ENCODE data around the gene FTL. TPM values are rescaled to one million over a fixed set of nuclear protein-coding genes. Genes with fewer than 3 reads are reported as not detected.
A peak's percentile ranks its signal among the peaks of the same experiment; 100 is the strongest.
"Not testable (repeated sequence)": the region's sequence is repeated elsewhere in the genome, so short reads cannot be mapped to it uniquely, and the experiment has no call there.

FTL gene
- total RNA-seq, 1 experiment from 2014 or later = 2,963 TPM

DNA sequence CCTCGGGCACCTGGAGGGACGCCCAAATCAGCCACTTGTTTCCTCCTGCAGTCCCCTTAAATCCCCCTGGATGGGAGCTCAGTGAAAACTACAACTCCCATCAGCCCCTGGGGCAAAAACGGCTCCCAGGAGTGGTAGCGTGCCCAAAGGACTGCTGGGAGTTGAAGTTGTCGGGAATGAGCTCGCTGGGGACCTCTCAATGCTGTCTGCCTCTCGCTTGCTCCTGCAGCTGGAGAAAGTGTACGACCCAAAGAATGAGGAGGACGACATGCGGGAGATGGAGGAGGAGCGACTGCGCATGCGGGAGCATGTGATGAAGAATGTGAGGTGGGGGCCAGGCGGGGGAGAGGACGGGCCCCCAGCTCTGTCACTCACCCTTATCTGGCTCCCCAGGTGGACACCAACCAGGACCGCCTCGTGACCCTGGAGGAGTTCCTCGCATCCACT, 46.3 kb upstream of the FTL start:
- Mint-ChIP-seq H3K27me3 (ENCODE audit: insufficient read depth, unreplicated experiment) (no peaks in the 10 kb centered on the region), H3K9me3 (ENCODE audit: unreplicated experiment) (no peaks in the 10 kb centered on the region), H3K4me3 (ENCODE audit: unreplicated experiment) (no peak overlapping the region), H3K27ac (ENCODE audit: unreplicated experiment) (peak overlapping the region; percentile 14), H3K36me3 (ENCODE audit: insufficient read depth, unreplicated experiment) (peaks cover 29% of the 10 kb centered on the region), H3K4me1 (ENCODE audit: low read depth, unreplicated experiment) (no peaks in the 10 kb centered on the region)
- Histone ChIP-seq H3K27me3 (replicated peaks; ENCODE audit: control insufficient read depth, insufficient read depth, low read length) (no peaks in the 10 kb centered on the region), H3K4me3 (ENCODE audit: low read depth, low read length) (no peak overlapping the region), H3K9me3 (no peaks in the 10 kb centered on the region), H3K4me1 (no peaks in the 10 kb centered on the region), H3K36me3 (ENCODE audit: control insufficient read depth, insufficient read depth, low read length) (peaks cover 3% of the 10 kb centered on the region)
- intact Hi-C loops (cut with micrococcal nuclease; ENCODE audit: unreplicated experiment) = no loop called here
- peak; percentile 62 to 64 for DNase-seq
- CTCF ChIA-PET = interaction anchor here (1.0 to 1.1 kb wide), 4 partner anchors 14 to 74 kb away, joined by 3 to 5 read pairs (median 3); partner anchors contain the start of genes DHDH and NUCB1
- BruUV-seq (replicated peaks) = no TSS peak
- POLR2A ChIA-PET = interaction anchor here (0.5 to 1.1 kb wide), 5 partner anchors 15 to 158 kb away, joined by 3 to 9 read pairs (median 5); partner anchors contain the start of gene DHDH
- TF ChIP-seq CTCF (IDR thresholded peaks at IDR 0.05; ENCODE audit: insufficient read depth in 1 of 2, low read depth in 1 of 2, low read length in 1 of 2, severe bottlenecking in 1 of 2, unreplicated experiment in 1 of 2) = no peak

DNA sequence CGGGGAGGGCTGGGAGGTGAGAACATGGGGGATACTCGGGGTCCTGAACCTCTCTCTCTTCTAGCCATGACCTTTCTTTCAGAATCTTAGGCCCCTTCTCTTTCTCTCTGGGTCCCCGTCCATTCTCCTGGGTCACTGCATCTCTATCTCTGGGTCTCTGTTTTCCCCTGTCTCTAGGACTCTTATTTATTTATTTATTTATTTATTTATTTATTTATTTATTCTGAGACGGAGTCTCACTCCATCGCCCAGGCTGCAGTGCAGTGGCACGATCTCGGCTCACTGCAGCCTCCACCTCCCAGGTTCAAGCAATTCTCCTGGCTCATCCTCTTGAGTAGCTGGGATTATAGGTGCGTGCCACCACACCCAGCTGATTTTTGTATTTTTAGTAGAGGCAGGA, 45.8 kb upstream of the FTL start:
- H3K36me3 ChIP-seq (ENCODE audit: control insufficient read depth, insufficient read depth, low read length); H3K27me3 Mint-ChIP-seq (ENCODE audit: insufficient read depth, unreplicated experiment); BruUV-seq (replicated peaks); H3K4me1 Mint-ChIP-seq (ENCODE audit: low read depth, unreplicated experiment); H3K27me3 ChIP-seq (replicated peaks; ENCODE audit: control insufficient read depth, insufficient read depth, low read length); H3K9me3 Mint-ChIP-seq (ENCODE audit: unreplicated experiment); intact Hi-C loops (cut with micrococcal nuclease; ENCODE audit: unreplicated experiment); H3K4me1 ChIP-seq; H3K4me3 Mint-ChIP-seq (ENCODE audit: unreplicated experiment); DNase-seq; H3K9me3 ChIP-seq; H3K4me3 ChIP-seq (ENCODE audit: low read depth, low read length): not testable (repeated sequence)
- H3K36me3 Mint-ChIP-seq (ENCODE audit: insufficient read depth, unreplicated experiment) = peaks cover 25% of the 10 kb centered on the region
- peak overlapping the region; percentile 14 for H3K27ac Mint-ChIP-seq (ENCODE audit: unreplicated experiment)
- ChIA-PET POLR2A (interaction anchor here (0.5 to 1.1 kb wide), 5 partner anchors 43 to 175 kb away, joined by 4 to 9 read pairs (median 5); no protein-coding TSS in a partner anchor), CTCF (interaction anchor here (1.0 to 1.1 kb wide), 4 partner anchors 14 to 75 kb away, joined by 3 to 5 read pairs (median 3); partner anchors contain the start of genes DHDH and NUCB1)

DNA sequence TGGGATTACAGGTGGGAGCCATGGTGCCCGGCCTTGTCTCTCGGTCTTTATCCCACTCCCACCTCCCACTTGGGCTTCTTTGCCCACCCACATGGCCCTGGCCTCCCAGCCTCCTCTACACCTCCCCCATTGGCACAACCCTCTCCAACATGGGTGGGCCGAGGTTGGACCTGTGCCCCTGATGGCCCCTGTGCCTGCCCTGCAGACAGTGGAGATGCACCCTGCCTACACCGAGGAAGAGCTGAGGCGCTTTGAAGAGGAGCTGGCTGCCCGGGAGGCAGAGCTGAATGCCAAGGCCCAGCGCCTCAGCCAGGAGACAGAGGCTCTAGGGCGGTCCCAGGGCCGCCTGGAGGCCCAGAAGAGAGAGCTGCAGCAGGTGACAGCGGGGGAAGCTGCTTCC, 44.2 kb upstream of the FTL start:
- no peak for TF ChIP-seq CTCF (IDR thresholded peaks at IDR 0.05; ENCODE audit: insufficient read depth in 1 of 2, low read depth in 1 of 2, low read length in 1 of 2, severe bottlenecking in 1 of 2, unreplicated experiment in 1 of 2)
- peaks cover 2% of the 10 kb centered on the region; the same call in 1 of the 2 replicates for H3K36me3 ChIP-seq (ENCODE audit: control insufficient read depth, insufficient read depth, low read length)
- Mint-ChIP-seq H3K27me3 (ENCODE audit: insufficient read depth, unreplicated experiment) (no peaks in the 10 kb centered on the region), H3K4me1 (ENCODE audit: low read depth, unreplicated experiment) (no peaks in the 10 kb centered on the region), H3K36me3 (ENCODE audit: insufficient read depth, unreplicated experiment) (peaks cover 22% of the 10 kb centered on the region), H3K4me3 (ENCODE audit: unreplicated experiment) (no peak overlapping the region), H3K9me3 (ENCODE audit: unreplicated experiment) (no peaks in the 10 kb centered on the region), H3K27ac (ENCODE audit: unreplicated experiment) (no peak overlapping the region)
- ChIA-PET CTCF (no interaction called here), POLR2A (no interaction called here)
- no TSS peak for BruUV-seq (replicated peaks)
- H3K4me3 ChIP-seq (ENCODE audit: low read depth, low read length) = no peak overlapping the region
- no peaks in the 10 kb centered on the region for H3K9me3 ChIP-seq
- no peaks in the 10 kb centered on the region for H3K27me3 ChIP-seq (replicated peaks; ENCODE audit: control insufficient read depth, insufficient read depth, low read length)
- no peak for DNase-seq
- H3K4me1 ChIP-seq = no peaks in the 10 kb centered on the region
- intact Hi-C loops (cut with micrococcal nuclease; ENCODE audit: unreplicated experiment) = no loop called here
